HepG2 (cell line): ENCODE data around the gene MBTPS1. TPM values are rescaled to one million over a fixed set of nuclear protein-coding genes. Genes with fewer than 3 reads are reported as not detected.

Experiments used
- ATAC-seq: fragments of 200-7000 bp; cut with Tn5 transposase; 3 replicates; pipeline ENCODE4 v1.9.1; 2020; ENCODE audit warnings: mild to moderate bottlenecking, moderate library complexity
- BruUV-seq: library from RNA; stranded (reverse); fragments of 400-500 nt; replicated peaks from 2 replicates; lab custom pipeline; 2021; lab: Mats Ljungman, UMichigan
- CTCF ChIA-PET: fragments of 300-600 bp; formaldehyde crosslinking; extraction: SDS; loops from one replicate; lab custom pipeline; 2021; ENCODE audit warnings: low total read pairs, inconsistent platforms, low intra/inter-chr PET ratio; lab: Yijun Ruan, JAX
- POLR2A ChIA-PET: fragments of 350-600 bp; sonication (Branson Sonifier 250); formaldehyde crosslinking; loops from one replicate; lab custom pipeline; 2020; ENCODE audit warnings: antibody characterized with exemption, inconsistent platforms; lab: Yijun Ruan, JAX
- DNase-seq: peaks from one replicate; pipeline ENCODE4 v3.0.0-alpha.2; 2015; ENCODE audit warnings: low spot score
- FAIRE-seq: peaks from 3 replicates; lab custom pipeline; 2011; peaks lifted over from hg19 to GRCh38; lab: Jason Lieb, UNC
- H2AFZ ChIP-seq: one replicate; pipeline ENCODE4 v1.6.1; 2011; ENCODE audit warnings: low read length, inconsistent platforms
- H3K27ac ChIP-seq: fragments of 300-600 bp; 3 replicates; pipeline ENCODE4 v1.8.0; 2011; ENCODE audit warnings: mixed run types, mild to moderate bottlenecking, mixed read lengths, low read length, inconsistent platforms; ENCODE audit not compliant: insufficient read depth; ENCODE audit errors: extremely low read length
- H3K27me3 ChIP-seq, 2 experiments: fragments of 200-600 bp in 1 of 2; 2 replicates in 1 of 2; 3 replicates in 1 of 2; pipeline versions ENCODE4 v1.6.0 to v1.8.0; 2011; ENCODE audit warnings: low read length in 2 of 2, mild to moderate bottlenecking in 2 of 2, moderate library complexity in 2 of 2, inconsistent platforms in 1 of 2; ENCODE audit not compliant: insufficient read depth in 2 of 2, control insufficient read depth in 1 of 2
- H3K36me3 ChIP-seq, 2 experiments: fragments of 200-600 bp in 1 of 2; replicated peaks in 1 of 2; 2 replicates in 1 of 2; 3 replicates in 1 of 2; pipeline versions ENCODE4 v1.5.1 to v1.8.0; 2011; ENCODE audit warnings: low read length in 2 of 2, inconsistent platforms in 1 of 2; ENCODE audit not compliant: insufficient read depth in 2 of 2, control insufficient read depth in 1 of 2
- H3K4me1 ChIP-seq: 2 replicates; pipeline ENCODE4 v1.5.1; 2012; ENCODE audit warnings: low read length, inconsistent platforms; ENCODE audit not compliant: insufficient read depth
- H3K4me2 ChIP-seq: 2 replicates; pipeline ENCODE4 v1.6.0; 2011; ENCODE audit warnings: low read depth, low read length, inconsistent platforms
- H3K4me3 ChIP-seq, 3 experiments: fragments of 200-600 bp in 1 of 3; sonication (generic), shearing (Covaris generic) in 1 of 3; replicated peaks in 1 of 3; 2 replicates each; pipeline ENCODE4 v1.5.1; 2011 to 2016; ENCODE audit warnings: low read length in 3 of 3, inconsistent platforms in 2 of 3, low read depth in 2 of 3, mild to moderate bottlenecking in 2 of 3, control low read depth in 1 of 3, mixed read lengths in 1 of 3; ENCODE audit not compliant: insufficient read depth in 1 of 3
- H3K79me2 ChIP-seq: one replicate; pipeline ENCODE4 v1.6.1; 2011; ENCODE audit warnings: low read length, inconsistent platforms; ENCODE audit not compliant: insufficient read depth
- H3K9ac ChIP-seq: 2 replicates; pipeline ENCODE4 v1.6.0; 2011; ENCODE audit warnings: mild to moderate bottlenecking, low read depth, low read length, inconsistent platforms; ENCODE audit not compliant: insufficient read depth
- H3K9me3 ChIP-seq: 2 replicates; pipeline ENCODE4 v1.5.1; 2012; ENCODE audit warnings: mild to moderate bottlenecking, low read length
- H4K20me1 ChIP-seq: 2 replicates; pipeline ENCODE4 v1.6.0; 2011; ENCODE audit warnings: inconsistent platforms, mild to moderate bottlenecking, low read length, moderate library complexity; ENCODE audit not compliant: insufficient read depth
- ADNP ChIP-seq: sonication (generic); formaldehyde crosslinking; IDR thresholded peaks from 2 replicates; pipeline ENCODE4 v1.4.0; 2020; ENCODE audit warnings: missing genetic modification reagents
- ARNT ChIP-seq: fragments of 450-650 bp; IDR thresholded peaks from 2 replicates; pipeline ENCODE4 v1.6.1; 2017
- BRCA1 ChIP-seq: sonication (generic); formaldehyde crosslinking; IDR thresholded peaks from 2 replicates; pipeline ENCODE4 v1.4.0; 2020; ENCODE audit warnings: missing genetic modification reagents
- KDM4B ChIP-seq: sonication (generic); formaldehyde crosslinking; IDR thresholded peaks from 2 replicates; pipeline ENCODE4 v1.4.0; 2020; ENCODE audit warnings: missing genetic modification reagents
- MLLT10 ChIP-seq: sonication (generic); formaldehyde crosslinking; IDR thresholded peaks from 2 replicates; pipeline ENCODE4 v1.4.0; 2020; ENCODE audit warnings: missing genetic modification reagents
- STAT5B ChIP-seq: sonication (generic); formaldehyde crosslinking; IDR thresholded peaks from 2 replicates; pipeline ENCODE4 v1.4.0; 2020; ENCODE audit warnings: missing genetic modification reagents
- TAF15 ChIP-seq: fragments of 200-400 bp; formaldehyde crosslinking; IDR thresholded peaks from one replicate; pipeline ENCODE4 v1.6.1; 2018; ENCODE audit warnings: mild to moderate bottlenecking, low read depth, low read length; ENCODE audit not compliant: poor library complexity, severe bottlenecking
- ZNF17 ChIP-seq: sonication (generic); formaldehyde crosslinking; IDR thresholded peaks from 2 replicates; pipeline ENCODE4 v1.5.0; 2020; ENCODE audit warnings: mild to moderate bottlenecking, missing genetic modification reagents
- ZNF550 ChIP-seq: sonication (generic); formaldehyde crosslinking; IDR thresholded peaks from 2 replicates; pipeline ENCODE4 v1.4.0; 2020; ENCODE audit warnings: mild to moderate bottlenecking, missing genetic modification reagents, borderline replicate concordance
- ZNF558 ChIP-seq: sonication (generic); formaldehyde crosslinking; IDR thresholded peaks from 2 replicates; pipeline ENCODE4 v1.9.0; 2022; ENCODE audit warnings: mild to moderate bottlenecking, missing genetic modification reagents, borderline replicate concordance
- ZNF777 ChIP-seq: sonication (generic); formaldehyde crosslinking; IDR thresholded peaks from 2 replicates; pipeline ENCODE4 v1.4.0; 2020; ENCODE audit warnings: missing genetic modification reagents
- ZNF883 ChIP-seq: sonication (generic); formaldehyde crosslinking; IDR thresholded peaks from 2 replicates; pipeline ENCODE4 v1.5.1; 2020; ENCODE audit warnings: mild to moderate bottlenecking, missing genetic modification reagents; ENCODE audit errors: not compliant biosample characterization
- WGBS: methylation state at CpG from one replicate; pipeline ENCODE4 v1.1.6; 2017; ENCODE audit warnings: low lambda C conversion rate; 5-methylcytosine and 5-hydroxymethylcytosine counted together
- in situ Hi-C: cut with HindIII; loops from 2 replicates; pipeline ENCODE4 v1.10.0; 2017; ENCODE audit warnings: low pct_unique_long_range_greater_than_20kb; ENCODE audit not compliant: extremely low pct_ligation_motif_present
- intact Hi-C: fragments of 100-400 bp; cut with micrococcal nuclease; formaldehyde crosslinking; loops from one replicate; pipeline ENCODE4 v1.10.0; 2022; ENCODE audit not compliant: unreplicated experiment
- polyA plus RNA-seq, 8 experiments: library from polyadenylated mRNA; depleted of rRNA in 3 of 8; stranded (reverse) in 7 of 8; unstranded in 1 of 8; fragments of >200 nt; fragmentation: Illumina TruSeq in 4 of 8; extraction: Trizol in 4 of 8; gene quantifications; 2 replicates each; pipeline versions ENCODE4 v1.2.1 to v1.2.3, GENCODE V29; 2011 to 2016; ENCODE audit warnings: low read depth in 4 of 8, missing spikeins in 1 of 8, mixed read lengths in 1 of 8; ENCODE audit not compliant: insufficient read depth in 1 of 8
- total RNA-seq, 5 experiments: library from RNA; depleted of rRNA; stranded (reverse); fragments of >200 nt; fragmentation: Illumina TruSeq; extraction: Trizol; gene quantifications; 2 replicates each; pipeline ENCODE4 v1.2.3, GENCODE V29; 2016; ENCODE audit warnings: low read depth in 1 of 5

MBTPS1 gene
- total and polyA plus RNA-seq, 2 of the 13 experiments (the other 11 are each of a cell fraction or from before 2014, with no cell fraction given): 56.7 to 91.3 TPM

GRCh38 chr16:84084570-84085270 is 32.0 kb downstream of the MBTPS1 start (continued):
- TF ChIP-seq ZNF777 (no peak), KDM4B (CRISPR knock-in tag) (peak; percentile 54; the same call in 1 of the 2 replicates)

GRCh38 chr16:84082835-84083569 is 33.7 kb downstream of the MBTPS1 start:
- in situ Hi-C loops: no loop called here
- Histone ChIP-seq H3K4me2 (no peak overlapping the region), H3K79me2 (no peaks in the 10 kb centered on the region), H3K9ac (no peak overlapping the region), H3K27me3 (no peaks in the 10 kb centered on the region), H3K4me1 (no peaks in the 10 kb centered on the region), H4K20me1 (peaks cover 5% of the 10 kb centered on the region; the same call in 1 of the 2 replicates), H3K36me3 (peaks cover 43 to 87% of the 10 kb centered on the region in 2 experiments), H3K4me3 (no peak overlapping the region), H3K9me3 (no peaks in the 10 kb centered on the region), H2AFZ (no peak overlapping the region), H3K27ac (no peak overlapping the region)
- ChIA-PET CTCF (interaction anchor here (3.6 kb wide), 1 partner anchor 59 kb away, joined by 29 read pairs; no protein-coding TSS in a partner anchor), POLR2A (no interaction called here)
- FAIRE-seq (no peak), ATAC-seq (no peak), DNase-seq (no peak)
- TF ChIP-seq ZNF558 (CRISPR knock-in tag): no peak
- TF ChIP-seq ARNT: no peak
- no peak for TF ChIP-seq BRCA1 (CRISPR knock-in tag)
- no peak for TF ChIP-seq ZNF550 (CRISPR knock-in tag)
- TF ChIP-seq MLLT10: no peak
- no peak for TF ChIP-seq ZNF883 (CRISPR knock-in tag)
- no peak for TF ChIP-seq STAT5B (CRISPR knock-in tag)
- TF ChIP-seq ADNP (CRISPR knock-in tag): no peak
- no peak for TF ChIP-seq ZNF17 (CRISPR knock-in tag)
- no peak for TF ChIP-seq TAF15
- WGBS: 95% methylated on average over 11 of the region's 11 CpGs
- no TSS peak for BruUV-seq
- intact Hi-C loops: no loop called here
